Endodermal cell (in vitro differentiated cells): ENCODE results near the gene VIPR2. TPM values are rescaled to one million over a fixed set of nuclear protein-coding genes. Genes with fewer than 3 reads are reported as not detected.
A peak's percentile ranks its signal among the peaks of the same experiment; 100 is the strongest.

Experiments used
- DNase-seq: peaks from one replicate; pipeline ENCODE4 v3.0.0-alpha.2; 2017
- H3K27ac ChIP-seq: 2 replicates; pipeline ENCODE4 v1.5.1; 2013; ENCODE audit warnings: mild to moderate bottlenecking, low read depth, low read length, moderate library complexity
- H3K27me3 ChIP-seq: 2 replicates; pipeline ENCODE4 v1.6.1; 2013; ENCODE audit warnings: mild to moderate bottlenecking, low read length, moderate library complexity; ENCODE audit not compliant: insufficient read depth, control insufficient read depth, poor library complexity, severe bottlenecking
- H3K36me3 ChIP-seq: 2 replicates; pipeline ENCODE4 v1.7.0; 2013; ENCODE audit warnings: mild to moderate bottlenecking, low read length, moderate library complexity; ENCODE audit not compliant: control insufficient read depth, insufficient read depth
- H3K4me1 ChIP-seq: one replicate; pipeline ENCODE4 v1.7.0; 2013; ENCODE audit warnings: low read length; ENCODE audit not compliant: control insufficient read depth, insufficient read depth
- H3K4me3 ChIP-seq: 2 replicates; pipeline ENCODE4 v1.5.1; 2013; ENCODE audit warnings: mild to moderate bottlenecking, low read length, moderate library complexity
- H3K9ac ChIP-seq: 2 replicates; pipeline ENCODE4 v1.6.1; 2013; ENCODE audit warnings: mild to moderate bottlenecking, low read length, moderate library complexity; ENCODE audit not compliant: poor library complexity, severe bottlenecking; ENCODE audit errors: extremely low read depth
- H3K9me3 ChIP-seq: 2 replicates; pipeline ENCODE4 v1.6.1; 2013; ENCODE audit warnings: mild to moderate bottlenecking, low read length, moderate library complexity; ENCODE audit not compliant: control insufficient read depth
- H3K27ac Mint-ChIP-seq: 2 replicates; pipeline ENCODE4 v1.8.0; 2020; ENCODE audit warnings: mixed read lengths
- H3K27me3 Mint-ChIP-seq: 2 replicates; pipeline ENCODE4 v1.8.0; 2021; ENCODE audit warnings: mild to moderate bottlenecking, mixed read lengths; ENCODE audit not compliant: insufficient read depth
- H3K36me3 Mint-ChIP-seq: 2 replicates; pipeline ENCODE4 v1.8.0; 2020; ENCODE audit warnings: low read depth, mixed read lengths
- H3K4me1 Mint-ChIP-seq: 2 replicates; pipeline ENCODE4 v1.8.0; 2020; ENCODE audit warnings: mixed read lengths
- H3K4me3 Mint-ChIP-seq: 2 replicates; pipeline ENCODE4 v1.8.0; 2020; ENCODE audit warnings: mild to moderate bottlenecking, moderate library complexity, mixed read lengths
- H3K9me3 Mint-ChIP-seq: 2 replicates; pipeline ENCODE4 v1.8.0; 2020; ENCODE audit warnings: mild to moderate bottlenecking, mixed read lengths
- WGBS, 2 experiments: methylation state at CpG; one replicate each; pipeline versions ENCODE4 v1.1.5 to v1.1.7; 2013; ENCODE audit warnings: missing lambda C conversion rate in 2 of 2, mixed read lengths in 1 of 2; ENCODE audit not compliant: insufficient coverage in 1 of 2, insufficient read length in 1 of 2; 5-methylcytosine and 5-hydroxymethylcytosine counted together
- total RNA-seq, 2 donors: library from RNA; stranded (reverse); fragmentation: NEBNext Ultra II Directional in 1 of 2; extraction: Animal tissue kit (Norgen Biotek cat#: 25700) in 1 of 2; gene quantifications; 2 replicates in 1 of 2; 3 replicates in 1 of 2; pipeline ENCODE4 v1.2.1, GENCODE V29; 2021
- TF ChIP-seq, protein P1 (sequence below): fragments of 200-600 bp; sonication (generic); conservative IDR thresholded peaks from 2 replicates; pipeline ENCODE4 v1.5.0; 2021; ENCODE audit warnings: antibody characterized with exemption, mild to moderate bottlenecking

VIPR2 gene
- total RNA-seq, 2 donors from 2014 or later = 0.64 to 1.8 TPM

DNA sequence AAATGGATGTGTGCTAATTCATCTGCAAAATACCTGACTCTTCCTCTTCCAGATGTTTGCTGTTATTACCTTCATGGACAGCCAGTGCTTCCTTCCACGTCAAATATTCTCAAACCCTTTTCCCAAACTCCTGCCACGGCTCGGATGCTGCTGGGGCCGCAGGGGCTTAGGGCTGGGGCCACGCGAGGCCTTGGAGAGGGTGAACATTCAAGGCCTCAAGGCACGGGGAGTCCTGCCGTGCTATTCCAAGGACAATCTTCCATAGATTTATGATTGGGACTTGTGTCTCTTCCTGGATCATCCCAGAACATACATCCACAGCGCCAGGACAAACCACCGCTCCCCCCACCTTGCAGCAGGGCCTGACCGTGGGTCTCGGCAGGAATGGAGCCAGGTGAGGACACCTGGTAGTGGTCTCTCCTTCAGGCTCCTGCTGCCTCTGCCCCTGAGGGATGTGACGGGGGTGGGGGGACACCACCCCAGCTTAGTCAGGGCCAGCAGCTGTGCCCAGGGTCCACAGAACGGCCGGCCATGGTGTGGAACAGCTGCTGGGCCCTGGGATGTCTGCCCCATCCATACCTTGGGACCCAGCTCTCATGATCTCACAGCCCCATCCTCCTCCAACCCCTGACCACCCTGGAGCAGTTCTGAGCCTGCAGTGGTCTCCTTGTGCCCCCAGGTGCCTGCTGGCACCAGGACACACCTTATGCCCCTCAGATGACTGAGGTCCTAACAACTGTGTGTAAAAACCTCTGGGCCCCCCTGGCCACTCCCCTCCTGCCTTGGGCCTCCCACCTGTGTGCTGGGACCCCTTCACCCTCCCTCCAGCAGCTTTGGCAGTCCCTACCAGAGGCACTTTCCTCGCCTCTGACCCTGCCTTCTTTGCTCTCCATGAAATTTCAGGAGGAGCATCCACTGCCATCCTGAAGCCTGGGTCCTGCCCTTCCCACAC, 16.7 kb downstream of the VIPR2 start:
- H3K9ac ChIP-seq = no peak overlapping the region
- DNase-seq = peak; percentile 34
- no peak overlapping the region for H3K27ac Mint-ChIP-seq
- 87 to 88% methylated on average over 11 to 16 of the region's 16 CpGs for WGBS, 2 experiments
- no peaks in the 10 kb centered on the region for H3K9me3 Mint-ChIP-seq
- H3K9me3 ChIP-seq = peaks cover 11% of the 10 kb centered on the region
- H3K27me3 Mint-ChIP-seq = peaks cover under 1% of the 10 kb centered on the region
- H3K4me1 Mint-ChIP-seq = peaks cover 30% of the 10 kb centered on the region
- no peaks in the 10 kb centered on the region for H3K27me3 ChIP-seq
- H3K4me1 ChIP-seq = peaks cover 2% of the 10 kb centered on the region
- TF ChIP-seq, protein P1, sequence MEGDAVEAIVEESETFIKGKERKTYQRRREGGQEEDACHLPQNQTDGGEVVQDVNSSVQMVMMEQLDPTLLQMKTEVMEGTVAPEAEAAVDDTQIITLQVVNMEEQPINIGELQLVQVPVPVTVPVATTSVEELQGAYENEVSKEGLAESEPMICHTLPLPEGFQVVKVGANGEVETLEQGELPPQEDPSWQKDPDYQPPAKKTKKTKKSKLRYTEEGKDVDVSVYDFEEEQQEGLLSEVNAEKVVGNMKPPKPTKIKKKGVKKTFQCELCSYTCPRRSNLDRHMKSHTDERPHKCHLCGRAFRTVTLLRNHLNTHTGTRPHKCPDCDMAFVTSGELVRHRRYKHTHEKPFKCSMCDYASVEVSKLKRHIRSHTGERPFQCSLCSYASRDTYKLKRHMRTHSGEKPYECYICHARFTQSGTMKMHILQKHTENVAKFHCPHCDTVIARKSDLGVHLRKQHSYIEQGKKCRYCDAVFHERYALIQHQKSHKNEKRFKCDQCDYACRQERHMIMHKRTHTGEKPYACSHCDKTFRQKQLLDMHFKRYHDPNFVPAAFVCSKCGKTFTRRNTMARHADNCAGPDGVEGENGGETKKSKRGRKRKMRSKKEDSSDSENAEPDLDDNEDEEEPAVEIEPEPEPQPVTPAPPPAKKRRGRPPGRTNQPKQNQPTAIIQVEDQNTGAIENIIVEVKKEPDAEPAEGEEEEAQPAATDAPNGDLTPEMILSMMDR = no peak
- H3K4me3 ChIP-seq = no peak overlapping the region
- no peak overlapping the region for H3K27ac ChIP-seq
- no peaks in the 10 kb centered on the region for H3K36me3 Mint-ChIP-seq
- no peaks in the 10 kb centered on the region for H3K36me3 ChIP-seq
- no peak overlapping the region for H3K4me3 Mint-ChIP-seq

DNA sequence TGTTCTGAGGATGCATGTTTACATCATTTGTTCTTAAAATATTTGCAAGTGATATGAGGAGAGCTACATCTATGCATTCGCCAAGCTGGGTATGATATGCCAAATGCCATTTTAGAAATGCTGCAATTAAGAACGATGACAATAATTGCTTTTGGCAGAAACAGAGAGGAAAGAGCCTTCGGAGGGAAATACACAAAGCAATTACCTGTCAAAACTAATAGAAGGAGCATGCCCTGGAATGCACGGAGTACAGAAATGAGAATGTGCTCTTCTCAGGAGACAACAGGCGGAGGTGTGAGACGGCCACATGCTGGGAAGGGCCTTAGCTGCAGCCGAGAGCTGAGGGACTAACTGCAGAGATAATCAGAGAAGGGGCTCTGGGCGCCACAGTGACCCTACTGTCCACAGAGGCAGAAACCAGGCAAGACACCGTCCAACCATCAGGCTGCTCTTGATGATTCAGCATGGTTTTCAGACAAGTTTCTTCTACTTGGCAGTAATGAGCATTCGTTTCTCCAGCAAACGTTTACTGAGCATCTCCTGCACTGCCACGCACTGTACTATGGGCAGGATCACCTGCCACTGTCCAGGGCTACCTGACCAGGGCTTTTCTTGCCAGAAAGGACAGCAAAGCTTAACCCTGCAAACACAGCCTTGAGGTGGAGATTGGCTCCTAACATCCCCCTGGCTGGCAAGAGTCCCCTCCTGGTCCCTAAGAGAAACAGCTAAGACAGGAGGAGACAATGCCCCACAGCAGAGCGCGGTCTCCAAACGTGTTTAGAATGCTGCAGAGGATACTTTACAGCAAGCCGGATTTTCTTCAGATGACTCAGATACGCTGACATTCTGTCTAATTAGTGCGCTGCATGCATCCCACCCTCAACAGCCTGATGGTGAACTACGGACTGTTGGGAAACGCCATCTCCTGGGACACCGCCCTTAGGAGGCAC, 18.1 kb downstream of the VIPR2 start:
- Histone ChIP-seq H3K9ac (no peak overlapping the region), H3K4me3 (no peak overlapping the region), H3K27ac (no peak overlapping the region), H3K4me1 (peaks cover 2% of the 10 kb centered on the region), H3K27me3 (no peaks in the 10 kb centered on the region), H3K9me3 (peaks cover 9% of the 10 kb centered on the region), H3K36me3 (no peaks in the 10 kb centered on the region)
- Mint-ChIP-seq H3K27me3 (no peaks in the 10 kb centered on the region), H3K27ac (no peak overlapping the region), H3K4me3 (no peak overlapping the region), H3K36me3 (no peaks in the 10 kb centered on the region), H3K9me3 (no peaks in the 10 kb centered on the region), H3K4me1 (peaks cover 27% of the 10 kb centered on the region)
- WGBS, 2 experiments = 86 to 90% methylated on average over 21 of the region's 21 CpGs
- TF ChIP-seq, protein P1 = no peak
- peak; percentile 53 for DNase-seq

DNA sequence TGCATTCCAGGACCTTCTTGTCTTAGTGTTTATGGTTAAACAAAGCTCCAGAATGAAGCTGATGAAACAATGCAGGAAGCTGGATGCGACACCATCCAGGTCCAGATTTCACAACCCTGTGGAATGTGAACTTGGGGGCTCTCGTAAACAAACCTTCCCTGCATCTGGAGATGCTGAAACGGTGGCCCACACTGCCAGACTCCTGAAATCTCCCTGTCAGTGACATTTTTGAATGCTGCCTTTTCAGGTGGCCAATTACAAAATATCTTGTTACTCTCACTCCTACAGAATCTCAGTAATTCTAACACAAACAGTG, 18.8 kb downstream of the VIPR2 start:
- peaks cover 2% of the 10 kb centered on the region for H3K4me1 ChIP-seq
- peaks cover 21% of the 10 kb centered on the region for H3K4me1 Mint-ChIP-seq
- no peaks in the 10 kb centered on the region for H3K36me3 Mint-ChIP-seq
- no peaks in the 10 kb centered on the region for H3K27me3 ChIP-seq
- no peak overlapping the region for H3K27ac Mint-ChIP-seq
- no peaks in the 10 kb centered on the region for H3K9me3 Mint-ChIP-seq
- no peak overlapping the region for H3K4me3 Mint-ChIP-seq
- peaks cover 4% of the 10 kb centered on the region for H3K9me3 ChIP-seq
- no peak overlapping the region for H3K4me3 ChIP-seq
- no peak overlapping the region for H3K9ac ChIP-seq
- no peak overlapping the region for H3K27ac ChIP-seq
- TF ChIP-seq, protein P1 = no peak
- no peaks in the 10 kb centered on the region for H3K27me3 Mint-ChIP-seq
- DNase-seq = peak; percentile 48
- no peaks in the 10 kb centered on the region for H3K36me3 ChIP-seq
- 79 to 100% methylated on average over 2 to 3 of the region's 3 CpGs for WGBS, 2 experiments
